ENCODE results near the gene ZNF169.

DNA sequence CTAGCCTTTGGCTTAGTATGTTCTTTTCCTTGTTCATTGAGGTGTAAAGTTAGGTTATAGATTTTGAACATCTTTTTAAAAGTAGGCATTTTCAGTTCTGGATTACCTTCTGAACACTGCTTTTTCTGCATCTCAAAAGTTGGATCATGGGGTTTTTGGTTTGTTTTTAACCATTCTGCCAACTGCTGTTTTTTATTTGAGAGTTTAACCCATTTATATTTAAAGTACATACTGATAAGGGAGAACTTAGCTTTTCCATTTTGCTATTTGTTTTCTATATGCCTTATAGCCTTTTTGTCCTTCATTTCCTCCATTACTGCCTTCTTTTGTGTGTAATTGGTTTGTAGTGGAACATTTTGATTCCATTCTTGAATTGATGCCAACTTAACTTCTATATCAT is 30.5 kb upstream of the ZNF169 start:
- TF ChIP-seq, protein P1, sequence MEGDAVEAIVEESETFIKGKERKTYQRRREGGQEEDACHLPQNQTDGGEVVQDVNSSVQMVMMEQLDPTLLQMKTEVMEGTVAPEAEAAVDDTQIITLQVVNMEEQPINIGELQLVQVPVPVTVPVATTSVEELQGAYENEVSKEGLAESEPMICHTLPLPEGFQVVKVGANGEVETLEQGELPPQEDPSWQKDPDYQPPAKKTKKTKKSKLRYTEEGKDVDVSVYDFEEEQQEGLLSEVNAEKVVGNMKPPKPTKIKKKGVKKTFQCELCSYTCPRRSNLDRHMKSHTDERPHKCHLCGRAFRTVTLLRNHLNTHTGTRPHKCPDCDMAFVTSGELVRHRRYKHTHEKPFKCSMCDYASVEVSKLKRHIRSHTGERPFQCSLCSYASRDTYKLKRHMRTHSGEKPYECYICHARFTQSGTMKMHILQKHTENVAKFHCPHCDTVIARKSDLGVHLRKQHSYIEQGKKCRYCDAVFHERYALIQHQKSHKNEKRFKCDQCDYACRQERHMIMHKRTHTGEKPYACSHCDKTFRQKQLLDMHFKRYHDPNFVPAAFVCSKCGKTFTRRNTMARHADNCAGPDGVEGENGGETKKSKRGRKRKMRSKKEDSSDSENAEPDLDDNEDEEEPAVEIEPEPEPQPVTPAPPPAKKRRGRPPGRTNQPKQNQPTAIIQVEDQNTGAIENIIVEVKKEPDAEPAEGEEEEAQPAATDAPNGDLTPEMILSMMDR (conservative IDR thresholded peaks at IDR 0.05; ENCODE audit: low read length): no peak
- no peak for TF ChIP-seq EZH2phosphoT487 (IDR thresholded peaks at IDR 0.05; ENCODE audit: borderline replicate concordance, low read depth, low read length)
